HepG2 (cell line): ENCODE results near the gene ST6GALNAC2. TPM values are rescaled to one million over a fixed set of nuclear protein-coding genes. Genes with fewer than 3 reads are reported as not detected.

Source experiments
- ATAC-seq: fragments of 200-7000 bp; cut with Tn5 transposase; 3 replicates; pipeline ENCODE4 v1.9.1; 2020; ENCODE audit warnings: mild to moderate bottlenecking, moderate library complexity
- BruUV-seq: library from RNA; stranded (reverse); fragments of 400-500 nt; replicated peaks from 2 replicates; lab custom pipeline; 2021; lab: Mats Ljungman, UMichigan
- CTCF ChIA-PET: fragments of 300-600 bp; formaldehyde crosslinking; extraction: SDS; loops from one replicate; lab custom pipeline; 2021; ENCODE audit warnings: low total read pairs, inconsistent platforms, low intra/inter-chr PET ratio; lab: Yijun Ruan, JAX
- POLR2A ChIA-PET: fragments of 350-600 bp; sonication (Branson Sonifier 250); formaldehyde crosslinking; loops from one replicate; lab custom pipeline; 2020; ENCODE audit warnings: antibody characterized with exemption, inconsistent platforms; lab: Yijun Ruan, JAX
- DNase-seq: peaks from one replicate; pipeline ENCODE4 v3.0.0-alpha.2; 2015; ENCODE audit warnings: low spot score
- FAIRE-seq: peaks from 3 replicates; lab custom pipeline; 2011; peaks lifted over from hg19 to GRCh38; lab: Jason Lieb, UNC
- H2AFZ ChIP-seq: one replicate; pipeline ENCODE4 v1.6.1; 2011; ENCODE audit warnings: low read length, inconsistent platforms
- H3K27ac ChIP-seq: fragments of 300-600 bp; 3 replicates; pipeline ENCODE4 v1.8.0; 2011; ENCODE audit warnings: mixed run types, mild to moderate bottlenecking, mixed read lengths, low read length, inconsistent platforms; ENCODE audit not compliant: insufficient read depth; ENCODE audit errors: extremely low read length
- H3K27me3 ChIP-seq, 2 experiments: fragments of 200-600 bp in 1 of 2; 2 replicates in 1 of 2; 3 replicates in 1 of 2; pipeline versions ENCODE4 v1.6.0 to v1.8.0; 2011; ENCODE audit warnings: low read length in 2 of 2, mild to moderate bottlenecking in 2 of 2, moderate library complexity in 2 of 2, inconsistent platforms in 1 of 2; ENCODE audit not compliant: insufficient read depth in 2 of 2, control insufficient read depth in 1 of 2
- H3K36me3 ChIP-seq, 2 experiments: fragments of 200-600 bp in 1 of 2; replicated peaks in 1 of 2; 2 replicates in 1 of 2; 3 replicates in 1 of 2; pipeline versions ENCODE4 v1.5.1 to v1.8.0; 2011; ENCODE audit warnings: low read length in 2 of 2, inconsistent platforms in 1 of 2; ENCODE audit not compliant: insufficient read depth in 2 of 2, control insufficient read depth in 1 of 2
- H3K4me1 ChIP-seq: 2 replicates; pipeline ENCODE4 v1.5.1; 2012; ENCODE audit warnings: low read length, inconsistent platforms; ENCODE audit not compliant: insufficient read depth
- H3K4me2 ChIP-seq: 2 replicates; pipeline ENCODE4 v1.6.0; 2011; ENCODE audit warnings: low read depth, low read length, inconsistent platforms
- H3K4me3 ChIP-seq, 3 experiments: fragments of 200-600 bp in 1 of 3; sonication (generic), shearing (Covaris generic) in 1 of 3; replicated peaks in 1 of 3; 2 replicates each; pipeline ENCODE4 v1.5.1; 2011 to 2016; ENCODE audit warnings: low read length in 3 of 3, inconsistent platforms in 2 of 3, low read depth in 2 of 3, mild to moderate bottlenecking in 2 of 3, control low read depth in 1 of 3, mixed read lengths in 1 of 3; ENCODE audit not compliant: insufficient read depth in 1 of 3
- H3K79me2 ChIP-seq: one replicate; pipeline ENCODE4 v1.6.1; 2011; ENCODE audit warnings: low read length, inconsistent platforms; ENCODE audit not compliant: insufficient read depth
- H3K9ac ChIP-seq: 2 replicates; pipeline ENCODE4 v1.6.0; 2011; ENCODE audit warnings: mild to moderate bottlenecking, low read depth, low read length, inconsistent platforms; ENCODE audit not compliant: insufficient read depth
- H3K9me3 ChIP-seq: 2 replicates; pipeline ENCODE4 v1.5.1; 2012; ENCODE audit warnings: mild to moderate bottlenecking, low read length
- H4K20me1 ChIP-seq: 2 replicates; pipeline ENCODE4 v1.6.0; 2011; ENCODE audit warnings: inconsistent platforms, mild to moderate bottlenecking, low read length, moderate library complexity; ENCODE audit not compliant: insufficient read depth
- MTF1 ChIP-seq: sonication (generic); formaldehyde crosslinking; IDR thresholded peaks from 2 replicates; pipeline ENCODE4 v1.5.0; 2020; ENCODE audit warnings: missing genetic modification reagents
- NCOA5 ChIP-seq: sonication (generic); formaldehyde crosslinking; IDR thresholded peaks from 2 replicates; pipeline ENCODE4 v1.4.0; 2020; ENCODE audit warnings: missing genetic modification reagents
- REPIN1 ChIP-seq: sonication (generic); formaldehyde crosslinking; IDR thresholded peaks from 2 replicates; pipeline ENCODE4 v1.8.0; 2022; ENCODE audit warnings: missing genetic modification reagents, low read depth, mild to moderate bottlenecking, borderline replicate concordance
- WGBS: methylation state at CpG from one replicate; pipeline ENCODE4 v1.1.6; 2017; ENCODE audit warnings: low lambda C conversion rate; 5-methylcytosine and 5-hydroxymethylcytosine counted together
- in situ Hi-C: cut with HindIII; loops from 2 replicates; pipeline ENCODE4 v1.10.0; 2017; ENCODE audit warnings: low pct_unique_long_range_greater_than_20kb; ENCODE audit not compliant: extremely low pct_ligation_motif_present
- intact Hi-C: fragments of 100-400 bp; cut with micrococcal nuclease; formaldehyde crosslinking; loops from one replicate; pipeline ENCODE4 v1.10.0; 2022; ENCODE audit not compliant: unreplicated experiment
- polyA plus RNA-seq, 8 experiments: library from polyadenylated mRNA; depleted of rRNA in 3 of 8; stranded (reverse) in 7 of 8; unstranded in 1 of 8; fragments of >200 nt; fragmentation: Illumina TruSeq in 4 of 8; extraction: Trizol in 4 of 8; gene quantifications; 2 replicates each; pipeline versions ENCODE4 v1.2.1 to v1.2.3, GENCODE V29; 2011 to 2016; ENCODE audit warnings: low read depth in 4 of 8, missing spikeins in 1 of 8, mixed read lengths in 1 of 8; ENCODE audit not compliant: insufficient read depth in 1 of 8
- total RNA-seq, 5 experiments: library from RNA; depleted of rRNA; stranded (reverse); fragments of >200 nt; fragmentation: Illumina TruSeq; extraction: Trizol; gene quantifications; 2 replicates each; pipeline ENCODE4 v1.2.3, GENCODE V29; 2016; ENCODE audit warnings: low read depth in 1 of 5
- TF ChIP-seq, protein P1 (sequence below): sonication (generic); formaldehyde crosslinking; IDR thresholded peaks from 2 replicates; pipeline ENCODE4 v1.9.0; 2021; ENCODE audit warnings: mild to moderate bottlenecking, missing genetic modification reagents
- TF ChIP-seq, protein P2 (sequence below): sonication (generic); formaldehyde crosslinking; IDR thresholded peaks from 2 replicates; pipeline ENCODE4 v1.4.0; 2020; ENCODE audit warnings: missing genetic modification reagents
- TF ChIP-seq, protein P3 (sequence below): sonication (generic); formaldehyde crosslinking; IDR thresholded peaks from 2 replicates; pipeline ENCODE4 v1.5.0; 2020; ENCODE audit warnings: mild to moderate bottlenecking, missing genetic modification reagents, moderate library complexity
- TF ChIP-seq, protein P4 (sequence below): sonication (generic); formaldehyde crosslinking; IDR thresholded peaks from 2 replicates; pipeline ENCODE4 v1.4.0; 2020; ENCODE audit warnings: missing genetic modification reagents, borderline replicate concordance
- TF ChIP-seq, protein P5 (sequence below): sonication (generic); formaldehyde crosslinking; IDR thresholded peaks from 2 replicates; pipeline ENCODE4 v1.4.0; 2020; ENCODE audit warnings: mild to moderate bottlenecking, missing genetic modification reagents

Gene ST6GALNAC2
- total and polyA plus RNA-seq, 2 of the 13 experiments (the other 11 are each of a cell fraction or from before 2014, with no cell fraction given): 0.12 to 0.49 TPM

DNA sequence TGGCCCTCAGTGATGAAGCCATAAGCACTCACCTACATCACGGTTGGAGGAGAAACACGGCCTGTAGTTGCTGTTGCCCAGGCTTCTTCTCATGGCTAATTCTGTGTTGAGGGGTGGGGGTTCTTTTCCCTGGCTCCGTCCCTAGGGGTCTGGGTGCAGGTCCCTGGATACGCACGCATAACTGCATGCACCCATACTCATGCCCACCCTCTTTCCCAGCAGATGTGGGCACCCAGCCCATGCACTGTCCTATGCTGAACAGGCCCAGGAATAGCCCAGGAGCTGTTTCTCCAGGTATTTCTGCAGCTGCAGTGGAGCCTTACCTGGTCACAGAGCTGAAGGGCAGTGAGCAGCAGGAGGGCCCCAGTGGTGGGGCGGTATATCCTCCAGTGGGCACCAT is 39.8 kb upstream of the ST6GALNAC2 start:
- no peak for ATAC-seq
- BruUV-seq: no TSS peak
- no peak overlapping the region for H2AFZ ChIP-seq
- intact Hi-C loops: no loop called here
- no peak overlapping the region for H3K4me2 ChIP-seq
- FAIRE-seq: no peak
- no peak overlapping the region for H3K9ac ChIP-seq
- H3K4me1 ChIP-seq: peaks cover 26% of the 10 kb centered on the region
- H3K79me2 ChIP-seq: no peaks in the 10 kb centered on the region
- no peak for DNase-seq
- in situ Hi-C loops: loop anchor here (5.0 to 10.0 kb wide), 2 partner anchors 61 to 103 kb away; a partner anchor contains a TSS
- no peak overlapping the region for H3K27ac ChIP-seq
- H3K27me3 ChIP-seq: peaks cover 0 to 2% of the 10 kb centered on the region in 2 experiments; a peak in 1 of 5 replicates
- no peak overlapping the region for H3K4me3 ChIP-seq
- WGBS: 77% methylated on average over 6 of the region's 6 CpGs
- ChIA-PET CTCF (interaction anchor here (2.9 kb wide), 1 partner anchor 103 kb away, joined by 21 read pairs; no protein-coding TSS in a partner anchor), POLR2A (interaction anchor here (3.2 to 3.6 kb wide), 2 partner anchors 46 to 68 kb away, joined by 17 to 22 read pairs; no protein-coding TSS in a partner anchor)
- H3K9me3 ChIP-seq: no peaks in the 10 kb centered on the region
- H4K20me1 ChIP-seq: no peaks in the 10 kb centered on the region
- no peaks in the 10 kb centered on the region for H3K36me3 ChIP-seq
- TF ChIP-seq MTF1 (CRISPR knock-in tag) (no peak), NCOA5 (CRISPR knock-in tag) (no peak), REPIN1 (CRISPR knock-in tag) (no peak)
- TF ChIP-seq, protein P1, sequence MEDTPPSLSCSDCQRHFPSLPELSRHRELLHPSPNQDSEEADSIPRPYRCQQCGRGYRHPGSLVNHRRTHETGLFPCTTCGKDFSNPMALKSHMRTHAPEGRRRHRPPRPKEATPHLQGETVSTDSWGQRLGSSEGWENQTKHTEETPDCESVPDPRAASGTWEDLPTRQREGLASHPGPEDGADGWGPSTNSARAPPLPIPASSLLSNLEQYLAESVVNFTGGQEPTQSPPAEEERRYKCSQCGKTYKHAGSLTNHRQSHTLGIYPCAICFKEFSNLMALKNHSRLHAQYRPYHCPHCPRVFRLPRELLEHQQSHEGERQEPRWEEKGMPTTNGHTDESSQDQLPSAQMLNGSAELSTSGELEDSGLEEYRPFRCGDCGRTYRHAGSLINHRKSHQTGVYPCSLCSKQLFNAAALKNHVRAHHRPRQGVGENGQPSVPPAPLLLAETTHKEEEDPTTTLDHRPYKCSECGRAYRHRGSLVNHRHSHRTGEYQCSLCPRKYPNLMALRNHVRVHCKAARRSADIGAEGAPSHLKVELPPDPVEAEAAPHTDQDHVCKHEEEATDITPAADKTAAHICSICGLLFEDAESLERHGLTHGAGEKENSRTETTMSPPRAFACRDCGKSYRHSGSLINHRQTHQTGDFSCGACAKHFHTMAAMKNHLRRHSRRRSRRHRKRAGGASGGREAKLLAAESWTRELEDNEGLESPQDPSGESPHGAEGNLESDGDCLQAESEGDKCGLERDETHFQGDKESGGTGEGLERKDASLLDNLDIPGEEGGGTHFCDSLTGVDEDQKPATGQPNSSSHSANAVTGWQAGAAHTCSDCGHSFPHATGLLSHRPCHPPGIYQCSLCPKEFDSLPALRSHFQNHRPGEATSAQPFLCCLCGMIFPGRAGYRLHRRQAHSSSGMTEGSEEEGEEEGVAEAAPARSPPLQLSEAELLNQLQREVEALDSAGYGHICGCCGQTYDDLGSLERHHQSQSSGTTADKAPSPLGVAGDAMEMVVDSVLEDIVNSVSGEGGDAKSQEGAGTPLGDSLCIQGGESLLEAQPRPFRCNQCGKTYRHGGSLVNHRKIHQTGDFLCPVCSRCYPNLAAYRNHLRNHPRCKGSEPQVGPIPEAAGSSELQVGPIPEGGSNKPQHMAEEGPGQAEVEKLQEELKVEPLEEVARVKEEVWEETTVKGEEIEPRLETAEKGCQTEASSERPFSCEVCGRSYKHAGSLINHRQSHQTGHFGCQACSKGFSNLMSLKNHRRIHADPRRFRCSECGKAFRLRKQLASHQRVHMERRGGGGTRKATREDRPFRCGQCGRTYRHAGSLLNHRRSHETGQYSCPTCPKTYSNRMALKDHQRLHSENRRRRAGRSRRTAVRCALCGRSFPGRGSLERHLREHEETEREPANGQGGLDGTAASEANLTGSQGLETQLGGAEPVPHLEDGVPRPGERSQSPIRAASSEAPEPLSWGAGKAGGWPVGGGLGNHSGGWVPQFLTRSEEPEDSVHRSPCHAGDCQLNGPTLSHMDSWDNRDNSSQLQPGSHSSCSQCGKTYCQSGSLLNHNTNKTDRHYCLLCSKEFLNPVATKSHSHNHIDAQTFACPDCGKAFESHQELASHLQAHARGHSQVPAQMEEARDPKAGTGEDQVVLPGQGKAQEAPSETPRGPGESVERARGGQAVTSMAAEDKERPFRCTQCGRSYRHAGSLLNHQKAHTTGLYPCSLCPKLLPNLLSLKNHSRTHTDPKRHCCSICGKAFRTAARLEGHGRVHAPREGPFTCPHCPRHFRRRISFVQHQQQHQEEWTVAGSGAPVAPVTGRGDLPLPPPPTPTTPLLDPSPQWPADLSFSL (CRISPR knock-in tag): no peak
- TF ChIP-seq, protein P2, sequence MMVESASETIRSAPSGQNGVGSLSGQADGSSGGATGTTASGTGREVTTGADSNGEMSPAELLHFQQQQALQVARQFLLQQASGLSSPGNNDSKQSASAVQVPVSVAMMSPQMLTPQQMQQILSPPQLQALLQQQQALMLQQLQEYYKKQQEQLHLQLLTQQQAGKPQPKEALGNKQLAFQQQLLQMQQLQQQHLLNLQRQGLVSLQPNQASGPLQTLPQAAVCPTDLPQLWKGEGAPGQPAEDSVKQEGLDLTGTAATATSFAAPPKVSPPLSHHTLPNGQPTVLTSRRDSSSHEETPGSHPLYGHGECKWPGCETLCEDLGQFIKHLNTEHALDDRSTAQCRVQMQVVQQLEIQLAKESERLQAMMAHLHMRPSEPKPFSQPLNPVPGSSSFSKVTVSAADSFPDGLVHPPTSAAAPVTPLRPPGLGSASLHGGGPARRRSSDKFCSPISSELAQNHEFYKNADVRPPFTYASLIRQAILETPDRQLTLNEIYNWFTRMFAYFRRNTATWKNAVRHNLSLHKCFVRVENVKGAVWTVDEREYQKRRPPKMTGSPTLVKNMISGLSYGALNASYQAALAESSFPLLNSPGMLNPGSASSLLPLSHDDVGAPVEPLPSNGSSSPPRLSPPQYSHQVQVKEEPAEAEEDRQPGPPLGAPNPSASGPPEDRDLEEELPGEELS (CRISPR knock-in tag): no peak
- TF ChIP-seq, protein P3, sequence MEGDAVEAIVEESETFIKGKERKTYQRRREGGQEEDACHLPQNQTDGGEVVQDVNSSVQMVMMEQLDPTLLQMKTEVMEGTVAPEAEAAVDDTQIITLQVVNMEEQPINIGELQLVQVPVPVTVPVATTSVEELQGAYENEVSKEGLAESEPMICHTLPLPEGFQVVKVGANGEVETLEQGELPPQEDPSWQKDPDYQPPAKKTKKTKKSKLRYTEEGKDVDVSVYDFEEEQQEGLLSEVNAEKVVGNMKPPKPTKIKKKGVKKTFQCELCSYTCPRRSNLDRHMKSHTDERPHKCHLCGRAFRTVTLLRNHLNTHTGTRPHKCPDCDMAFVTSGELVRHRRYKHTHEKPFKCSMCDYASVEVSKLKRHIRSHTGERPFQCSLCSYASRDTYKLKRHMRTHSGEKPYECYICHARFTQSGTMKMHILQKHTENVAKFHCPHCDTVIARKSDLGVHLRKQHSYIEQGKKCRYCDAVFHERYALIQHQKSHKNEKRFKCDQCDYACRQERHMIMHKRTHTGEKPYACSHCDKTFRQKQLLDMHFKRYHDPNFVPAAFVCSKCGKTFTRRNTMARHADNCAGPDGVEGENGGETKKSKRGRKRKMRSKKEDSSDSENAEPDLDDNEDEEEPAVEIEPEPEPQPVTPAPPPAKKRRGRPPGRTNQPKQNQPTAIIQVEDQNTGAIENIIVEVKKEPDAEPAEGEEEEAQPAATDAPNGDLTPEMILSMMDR: no peak
- TF ChIP-seq, protein P4, sequence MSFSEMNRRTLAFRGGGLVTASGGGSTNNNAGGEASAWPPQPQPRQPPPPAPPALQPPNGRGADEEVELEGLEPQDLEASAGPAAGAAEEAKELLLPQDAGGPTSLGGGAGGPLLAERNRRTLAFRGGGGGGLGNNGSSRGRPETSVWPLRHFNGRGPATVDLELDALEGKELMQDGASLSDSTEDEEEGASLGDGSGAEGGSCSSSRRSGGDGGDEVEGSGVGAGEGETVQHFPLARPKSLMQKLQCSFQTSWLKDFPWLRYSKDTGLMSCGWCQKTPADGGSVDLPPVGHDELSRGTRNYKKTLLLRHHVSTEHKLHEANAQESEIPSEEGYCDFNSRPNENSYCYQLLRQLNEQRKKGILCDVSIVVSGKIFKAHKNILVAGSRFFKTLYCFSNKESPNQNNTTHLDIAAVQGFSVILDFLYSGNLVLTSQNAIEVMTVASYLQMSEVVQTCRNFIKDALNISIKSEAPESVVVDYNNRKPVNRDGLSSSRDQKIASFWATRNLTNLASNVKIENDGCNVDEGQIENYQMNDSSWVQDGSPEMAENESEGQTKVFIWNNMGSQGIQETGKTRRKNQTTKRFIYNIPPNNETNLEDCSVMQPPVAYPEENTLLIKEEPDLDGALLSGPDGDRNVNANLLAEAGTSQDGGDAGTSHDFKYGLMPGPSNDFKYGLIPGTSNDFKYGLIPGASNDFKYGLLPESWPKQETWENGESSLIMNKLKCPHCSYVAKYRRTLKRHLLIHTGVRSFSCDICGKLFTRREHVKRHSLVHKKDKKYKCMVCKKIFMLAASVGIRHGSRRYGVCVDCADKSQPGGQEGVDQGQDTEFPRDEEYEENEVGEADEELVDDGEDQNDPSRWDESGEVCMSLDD: no peak
- TF ChIP-seq, protein P5, sequence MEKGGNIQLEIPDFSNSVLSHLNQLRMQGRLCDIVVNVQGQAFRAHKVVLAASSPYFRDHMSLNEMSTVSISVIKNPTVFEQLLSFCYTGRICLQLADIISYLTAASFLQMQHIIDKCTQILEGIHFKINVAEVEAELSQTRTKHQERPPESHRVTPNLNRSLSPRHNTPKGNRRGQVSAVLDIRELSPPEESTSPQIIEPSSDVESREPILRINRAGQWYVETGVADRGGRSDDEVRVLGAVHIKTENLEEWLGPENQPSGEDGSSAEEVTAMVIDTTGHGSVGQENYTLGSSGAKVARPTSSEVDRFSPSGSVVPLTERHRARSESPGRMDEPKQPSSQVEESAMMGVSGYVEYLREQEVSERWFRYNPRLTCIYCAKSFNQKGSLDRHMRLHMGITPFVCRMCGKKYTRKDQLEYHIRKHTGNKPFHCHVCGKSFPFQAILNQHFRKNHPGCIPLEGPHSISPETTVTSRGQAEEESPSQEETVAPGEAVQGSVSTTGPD: no peak
